Caco-2 (cell line): Measurements from ENCODE around the gene ARHGEF4. TPM values are rescaled to one million over a fixed set of nuclear protein-coding genes. Genes with fewer than 3 reads are reported as not detected.

Source experiments
- Bru-seq: library from RNA; stranded (reverse); fragments of 400-500 nt; gene quantifications from one replicate; lab custom pipeline; 2021; lab: Mats Ljungman, UMichigan
- BruChase-seq, 2 experiments: library from RNA; stranded (reverse); fragments of 400-500 nt; gene quantifications; one replicate each; lab custom pipeline; 2021; lab: Mats Ljungman, UMichigan
- BruUV-seq: library from RNA; stranded (reverse); fragments of 400-500 nt; replicated peaks from 2 replicates; lab custom pipeline; 2021; lab: Mats Ljungman, UMichigan
- CTCF ChIA-PET: fragments of 300-600 bp; sonication (Branson Sonifier 250); formaldehyde crosslinking; loops from one replicate; lab custom pipeline; 2022; ENCODE audit warnings: antibody characterized with exemption; lab: Charles Lee
- POLR2A ChIA-PET: fragments of 300-600 bp; sonication (Branson Sonifier 250); formaldehyde crosslinking; loops from one replicate; lab custom pipeline; 2022; ENCODE audit warnings: antibody characterized with exemption; lab: Charles Lee
- DNase-seq, 2 experiments: peaks; one replicate each; pipeline versions ENCODE4 v3.0.0 to v3.0.0-alpha.2; 2020 to 2022
- H3K27me3 ChIP-seq: replicated peaks from 2 replicates; pipeline ENCODE4 v1.6.0; 2011; ENCODE audit warnings: low read length; ENCODE audit not compliant: control insufficient read depth, insufficient read depth
- H3K36me3 ChIP-seq: 2 replicates; pipeline ENCODE4 v1.5.1; 2011; ENCODE audit warnings: low read length; ENCODE audit not compliant: control insufficient read depth, insufficient read depth
- H3K4me1 ChIP-seq: fragments of 250-450 bp; sonication (Bioruptor Pico); 2 replicates; pipeline ENCODE4 v1.5.1; 2020; ENCODE audit warnings: mild to moderate bottlenecking
- H3K4me3 ChIP-seq: 2 replicates; pipeline ENCODE4 v1.5.1; 2011; ENCODE audit warnings: low read depth, mild to moderate bottlenecking, control low read depth, low read length
- H3K9me3 ChIP-seq: fragments of 250-450 bp; sonication (Bioruptor Pico); 2 replicates; pipeline ENCODE4 v1.5.1; 2020; ENCODE audit warnings: mild to moderate bottlenecking, moderate library complexity
- H3K27ac Mint-ChIP-seq: one replicate; pipeline ENCODE4 v1.8.0; 2022; ENCODE audit warnings: mixed read lengths; ENCODE audit not compliant: unreplicated experiment
- H3K27me3 Mint-ChIP-seq: one replicate; pipeline ENCODE4 v1.8.0; 2022; ENCODE audit warnings: mixed read lengths; ENCODE audit not compliant: insufficient read depth, unreplicated experiment
- H3K36me3 Mint-ChIP-seq: one replicate; pipeline ENCODE4 v1.8.0; 2022; ENCODE audit warnings: mild to moderate bottlenecking, mixed read lengths; ENCODE audit not compliant: insufficient read depth, unreplicated experiment
- H3K4me1 Mint-ChIP-seq: one replicate; pipeline ENCODE4 v1.8.0; 2022; ENCODE audit warnings: low read depth, mixed read lengths; ENCODE audit not compliant: unreplicated experiment
- H3K4me3 Mint-ChIP-seq: one replicate; pipeline ENCODE4 v1.8.0; 2022; ENCODE audit warnings: mild to moderate bottlenecking, moderate library complexity, mixed read lengths; ENCODE audit not compliant: unreplicated experiment
- H3K9me3 Mint-ChIP-seq: one replicate; pipeline ENCODE4 v1.8.0; 2022; ENCODE audit warnings: mixed read lengths; ENCODE audit not compliant: unreplicated experiment
- intact Hi-C: fragments of 100-400 bp; cut with micrococcal nuclease; formaldehyde crosslinking; loops from one replicate; pipeline ENCODE4 v1.10.0; 2022; ENCODE audit not compliant: unreplicated experiment
- long read RNA-seq: library from polyadenylated mRNA; stranded (forward); transcript quantifications from one replicate; pipeline ENCODE4 v2.0.0, GENCODE V29; 2022
- total RNA-seq: library from RNA; stranded (reverse); gene quantifications from 2 replicates; pipeline ENCODE4 v1.2.3, GENCODE V29; 2022
- TF ChIP-seq, protein P1 (sequence below), 2 experiments: fragments of 200-600 bp in 1 of 2; IDR thresholded peaks; 1 replicate in 1 of 2; 2 replicates in 1 of 2; pipeline versions ENCODE4 v1.5.1 to v1.8.0; 2011 to 2022; ENCODE audit warnings: antibody characterized with exemption in 1 of 2, control low read depth in 1 of 2, inconsistent platforms in 1 of 2, low read depth in 1 of 2, low read length in 1 of 2, mild to moderate bottlenecking in 1 of 2, moderate library complexity in 1 of 2; ENCODE audit not compliant: insufficient read depth in 1 of 2, severe bottlenecking in 1 of 2, unreplicated experiment in 1 of 2

Gene ARHGEF4
- total RNA-seq = 1.8 and 2.8 TPM in 2 replicates
- percentile 28 among the genes with signal in this experiment for Bru-seq, nascent RNA
- BruChase-seq, experiment 1, labeled RNA remaining after a 2-hour chase = percentile 26 among the genes with signal in this experiment
- BruChase-seq, experiment 2, labeled RNA remaining after a 6-hour chase = percentile 25 among the genes with signal in this experiment
- long read RNA-seq = 0 reads

DNA sequence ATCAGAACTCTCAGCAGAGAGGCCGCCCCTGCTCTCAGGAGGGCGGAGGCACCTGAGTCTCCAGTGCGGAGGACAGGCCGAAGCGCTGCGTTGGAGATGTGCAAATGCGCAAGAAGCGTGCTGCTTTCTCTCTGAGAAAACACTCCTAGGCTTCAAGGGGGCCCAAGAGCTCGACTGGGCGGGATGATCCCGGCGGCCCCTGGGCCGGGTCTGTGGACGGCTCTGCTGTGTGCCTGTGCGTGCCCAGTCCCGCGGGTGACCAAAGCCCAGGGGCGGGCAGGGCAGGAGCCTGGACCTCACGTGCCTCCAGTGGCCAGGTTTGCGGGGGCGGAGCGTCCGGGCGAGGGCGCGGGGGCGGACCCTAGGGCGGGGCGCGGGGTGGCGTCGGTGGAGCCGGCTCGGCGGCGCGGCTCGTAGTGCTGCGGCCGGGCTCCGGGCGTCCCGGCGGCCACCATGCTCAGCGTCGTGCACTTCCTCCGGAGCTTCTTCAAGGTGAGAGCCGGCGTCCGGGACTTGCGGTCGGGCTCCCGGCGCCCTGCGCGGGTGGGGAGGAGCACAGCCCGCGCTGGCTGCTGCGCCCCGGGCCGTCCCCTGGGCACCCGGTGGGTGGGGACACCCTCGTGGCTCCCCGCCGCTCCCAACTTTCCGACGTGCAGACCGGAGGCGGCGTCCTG lies at the start of gene ARHGEF4:
TSS of gene ARHGEF4 (plus strand) at position 414 of the 674 bp plus-strand sequence. CDS start at position 454, 40 bp downstream.
- ChIA-PET POLR2A (no interaction called here), CTCF (no interaction called here)
- Mint-ChIP-seq H3K27me3 (peaks cover 3% of the 10 kb centered on the region), H3K36me3 (no peaks in the 10 kb centered on the region), H3K4me3 (peak within 1 kb of the TSS; percentile 64), H3K4me1 (no peaks in the 10 kb centered on the region), H3K9me3 (no peaks in the 10 kb centered on the region), H3K27ac (no peak within 1 kb of the TSS)
- TF ChIP-seq, protein P1, sequence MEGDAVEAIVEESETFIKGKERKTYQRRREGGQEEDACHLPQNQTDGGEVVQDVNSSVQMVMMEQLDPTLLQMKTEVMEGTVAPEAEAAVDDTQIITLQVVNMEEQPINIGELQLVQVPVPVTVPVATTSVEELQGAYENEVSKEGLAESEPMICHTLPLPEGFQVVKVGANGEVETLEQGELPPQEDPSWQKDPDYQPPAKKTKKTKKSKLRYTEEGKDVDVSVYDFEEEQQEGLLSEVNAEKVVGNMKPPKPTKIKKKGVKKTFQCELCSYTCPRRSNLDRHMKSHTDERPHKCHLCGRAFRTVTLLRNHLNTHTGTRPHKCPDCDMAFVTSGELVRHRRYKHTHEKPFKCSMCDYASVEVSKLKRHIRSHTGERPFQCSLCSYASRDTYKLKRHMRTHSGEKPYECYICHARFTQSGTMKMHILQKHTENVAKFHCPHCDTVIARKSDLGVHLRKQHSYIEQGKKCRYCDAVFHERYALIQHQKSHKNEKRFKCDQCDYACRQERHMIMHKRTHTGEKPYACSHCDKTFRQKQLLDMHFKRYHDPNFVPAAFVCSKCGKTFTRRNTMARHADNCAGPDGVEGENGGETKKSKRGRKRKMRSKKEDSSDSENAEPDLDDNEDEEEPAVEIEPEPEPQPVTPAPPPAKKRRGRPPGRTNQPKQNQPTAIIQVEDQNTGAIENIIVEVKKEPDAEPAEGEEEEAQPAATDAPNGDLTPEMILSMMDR (IDR thresholded peaks at IDR 0.05; ENCODE audit: insufficient read depth in 1 of 2, low read depth in 1 of 2, low read length in 1 of 2, severe bottlenecking in 1 of 2, unreplicated experiment in 1 of 2) = no peak
- peak; percentile 73 to 85 for DNase-seq
- intact Hi-C loops = no loop called here
- no TSS peak for BruUV-seq
- H3K27me3 ChIP-seq = peaks cover 1% of the 10 kb centered on the region; the same call in 1 of the 2 replicates
- H3K4me3 ChIP-seq = peak within 1 kb of the TSS; percentile 49
- H3K9me3 ChIP-seq = no peaks in the 10 kb centered on the region
- no peaks in the 10 kb centered on the region for H3K36me3 ChIP-seq
- H3K4me1 ChIP-seq = peaks cover 11% of the 10 kb centered on the region; the same call in 1 of the 2 replicates

DNA sequence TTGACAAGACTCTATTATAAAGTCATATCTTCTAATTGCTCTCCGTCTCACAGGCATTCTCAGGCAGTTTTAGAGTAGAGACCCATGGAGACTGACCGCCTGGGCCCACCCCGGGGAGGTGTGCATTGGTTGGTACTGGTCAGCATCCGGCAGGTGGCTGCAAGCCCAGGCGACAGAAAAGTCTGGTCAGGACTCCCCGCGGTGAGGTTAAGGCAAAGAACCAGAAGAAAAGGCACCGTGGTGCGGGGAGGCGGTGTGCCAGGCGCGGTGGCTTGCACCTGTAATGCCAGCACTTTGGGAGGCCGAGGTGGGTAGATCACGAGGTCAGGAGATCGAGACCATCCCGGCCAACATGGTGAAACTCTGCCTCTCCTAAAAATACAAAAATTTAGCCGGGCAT lies 48.9 kb upstream of the ARHGEF4 start:
- no peak for DNase-seq
- Histone ChIP-seq H3K9me3 (no peaks in the 10 kb centered on the region), H3K36me3 (no peaks in the 10 kb centered on the region), H3K4me1 (no peaks in the 10 kb centered on the region), H3K4me3 (no peak overlapping the region), H3K27me3 (no peaks in the 10 kb centered on the region)
- ChIA-PET POLR2A (no interaction called here), CTCF (no interaction called here)
- no peak overlapping the region for H3K27ac Mint-ChIP-seq
- no peaks in the 10 kb centered on the region for H3K36me3 Mint-ChIP-seq
- intact Hi-C loops = no loop called here
- no peaks in the 10 kb centered on the region for H3K9me3 Mint-ChIP-seq
- TF ChIP-seq, protein P1 (IDR thresholded peaks at IDR 0.05; ENCODE audit: insufficient read depth in 1 of 2, low read depth in 1 of 2, low read length in 1 of 2, severe bottlenecking in 1 of 2, unreplicated experiment in 1 of 2) = no peak
- H3K4me3 Mint-ChIP-seq = no peak overlapping the region
- no TSS peak for BruUV-seq
- H3K27me3 Mint-ChIP-seq = peaks cover 20% of the 10 kb centered on the region
- no peaks in the 10 kb centered on the region for H3K4me1 Mint-ChIP-seq

- BruUV-seq = no TSS peak
- no peaks in the 10 kb centered on the region for H3K27me3 ChIP-seq
- no peaks in the 10 kb centered on the region for H3K9me3 ChIP-seq
- no peaks in the 10 kb centered on the region for H3K4me1 ChIP-seq
- no peaks in the 10 kb centered on the region for H3K36me3 Mint-ChIP-seq
- TF ChIP-seq, protein P1 (IDR thresholded peaks at IDR 0.05; ENCODE audit: insufficient read depth in 1 of 2, low read depth in 1 of 2, low read length in 1 of 2, severe bottlenecking in 1 of 2, unreplicated experiment in 1 of 2) = no peak
- intact Hi-C loops = no loop called here
- no peaks in the 10 kb centered on the region for H3K4me1 Mint-ChIP-seq
- ChIA-PET CTCF (interaction anchor here (0.7 kb wide), 1 partner anchor 64 kb away, joined by 5 read pairs; no protein-coding TSS in a partner anchor), POLR2A (no interaction called here)
- H3K36me3 ChIP-seq = no peaks in the 10 kb centered on the region
- DNase-seq = no peak
- H3K27me3 Mint-ChIP-seq = peaks cover 20% of the 10 kb centered on the region
- no peak overlapping the region for H3K27ac Mint-ChIP-seq
- H3K4me3 Mint-ChIP-seq = no peak overlapping the region
- no peak overlapping the region for H3K4me3 ChIP-seq
- no peaks in the 10 kb centered on the region for H3K9me3 Mint-ChIP-seq
Observed at GRCh38 chr2:130790312-130790711, 46.4 kb upstream of the ARHGEF4 start.
